ENCODE measurements around the gene TMTC1. TPM values are rescaled to one million over a fixed set of nuclear protein-coding genes. Genes with fewer than 3 reads are reported as not detected.

TMTC1 gene
- total and polyA plus RNA-seq, 2 of the 8 experiments (the other 6 are each of a cell fraction or from before 2014, with no cell fraction given): 15.4 to 20.8 TPM

DNA sequence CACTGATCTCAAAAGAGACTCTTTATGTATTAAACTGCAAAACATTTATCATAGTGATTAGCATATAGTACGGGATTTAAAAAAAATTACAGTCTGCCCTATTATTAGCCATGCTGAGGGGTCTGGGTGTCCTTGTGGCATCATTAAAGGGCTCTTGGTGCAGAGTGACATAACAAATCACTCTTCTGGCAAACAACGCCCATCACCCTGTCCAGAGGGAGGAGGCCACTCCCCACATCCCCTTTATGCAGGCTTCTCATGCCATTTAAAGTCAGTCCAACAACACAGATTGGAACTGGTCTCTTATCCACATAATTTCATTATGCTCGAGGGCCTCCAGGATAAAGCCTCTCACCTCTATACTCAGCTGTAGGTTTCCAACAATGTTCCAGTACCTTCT lies 51.1 kb downstream of the TMTC1 start:
- DNase-seq (ENCODE audit: low read depth in 1 of 2, low spot score in 2 of 2): no peak
- Histone ChIP-seq H3K9me3 (ENCODE audit: insufficient read depth in 2 of 2, low read depth in 1 of 2, low read length in 1 of 2) (no peaks in the 10 kb centered on the region), H3K27ac (ENCODE audit: low read depth, low read length) (no peak overlapping the region), H3K14ac (ENCODE audit: insufficient read length) (no peak overlapping the region), H3K9ac (replicated peaks in 1 of 4; ENCODE audit: extremely low read depth in 1 of 4, low read depth in 3 of 4, low read length in 3 of 4) (no peak overlapping the region), H3K23me2 (ENCODE audit: low read depth, low read length) (no peaks in the 10 kb centered on the region), H3K27me3 (replicated peaks in 1 of 4; ENCODE audit: control insufficient read depth in 3 of 4, extremely low read depth in 1 of 4, insufficient read depth in 3 of 4, low read length in 3 of 4) (no peaks in the 10 kb centered on the region), H3K56ac (replicated peaks; ENCODE audit: insufficient read length, low read depth, low read length) (no peak overlapping the region), H3K18ac (ENCODE audit: extremely low read depth, low read length) (no peak overlapping the region), H3K36me3 (ENCODE audit: control insufficient read depth in 2 of 4, insufficient read depth in 4 of 4, low read length in 3 of 4) (peaks cover 0 to under 1% (median 0%) of the 10 kb centered on the region in 4 experiments; a peak in 1 of 8 replicates), H4K20me1 (replicated peaks in 1 of 2; ENCODE audit: control insufficient read depth in 1 of 2, insufficient read depth in 2 of 2, low read length in 2 of 2) (peaks cover 2 to 4% of the 10 kb centered on the region in 2 experiments), H3K4ac (replicated peaks; ENCODE audit: insufficient read length, low read depth, low read length) (no peak overlapping the region), H4K8ac (ENCODE audit: extremely low read depth, insufficient read depth, low read length) (no peak overlapping the region), H2BK12ac (ENCODE audit: low read depth, low read length) (no peak overlapping the region), H2BK15ac (ENCODE audit: low read length) (no peak overlapping the region), H2BK120ac (replicated peaks; ENCODE audit: low read depth, low read length) (no peak overlapping the region), H3K4me2 (ENCODE audit: insufficient read depth in 1 of 2, low read depth in 2 of 2, low read length in 2 of 2) (no peak overlapping the region), H3K79me2 (ENCODE audit: control insufficient read depth in 1 of 2, insufficient read depth in 2 of 2, low read length in 2 of 2) (no peaks in the 10 kb centered on the region), H4K91ac (replicated peaks; ENCODE audit: insufficient read length, low read length) (no peak overlapping the region), H3K4me3 (ENCODE audit: extremely low read depth in 1 of 4, insufficient read depth in 2 of 4, low read depth in 3 of 4, low read length in 4 of 4) (no peak overlapping the region), H3K79me1 (ENCODE audit: low read depth, low read length) (no peaks in the 10 kb centered on the region), H2AFZ (ENCODE audit: low read length) (no peak overlapping the region), H2BK20ac (ENCODE audit: low read length) (no peak overlapping the region), H4K5ac (ENCODE audit: insufficient read length, low read depth, low read length) (no peak overlapping the region), H3K23ac (ENCODE audit: insufficient read length) (no peak overlapping the region), H2AK5ac (ENCODE audit: low read depth, low read length) (no peak overlapping the region), H2BK5ac (ENCODE audit: low read depth, low read length) (no peak overlapping the region), H3K4me1 (replicated peaks in 1 of 4; ENCODE audit: control insufficient read depth in 3 of 4, insufficient read depth in 4 of 4, low read length in 3 of 4) (no peaks in the 10 kb centered on the region)
- no peak for FAIRE-seq
- POLR2A ChIA-PET (ENCODE audit: partially characterized antibody): interaction anchor here (0.9 kb wide), 1 partner anchor 12 kb away, joined by 3 read pairs; no protein-coding TSS in a partner anchor
- CTCF ChIA-PET (ENCODE audit: partially characterized antibody): interaction anchor here (1.1 kb wide), 1 partner anchor 12 kb away, joined by 3 read pairs; no protein-coding TSS in a partner anchor
- WGBS, 2 experiments (ENCODE audit: extremely low coverage in 1 of 2, insufficient coverage in 1 of 2, insufficient read length in 1 of 2, insufficient replicate concordance in 2 of 2, low coverage in 1 of 2, low lambda C conversion rate in 2 of 2, missing lambda C conversion rate in 1 of 2): 89% methylated on average over 3 of the region's 3 CpGs; no CpG with 5 or more reads in 1 of the 2 experiments
- TF ChIP-seq RXRA (IDR thresholded peaks at IDR 0.05; ENCODE audit: insufficient read depth, low read depth, low read length) (no peak), RAD21 (IDR thresholded peaks at IDR 0.05 in 1 of 2, conservative IDR thresholded peaks at IDR 0.05 in 1 of 2; ENCODE audit: low read depth in 2 of 2, low read length in 2 of 2) (no peak), CTCF (IDR thresholded peaks at IDR 0.05; ENCODE audit: control extremely low read depth in 1 of 3, insufficient read depth in 1 of 3, low read depth in 1 of 3, low read length in 3 of 3) (no peak), SP1 (IDR thresholded peaks at IDR 0.05; ENCODE audit: low read depth, low read length) (no peak), JUND (IDR thresholded peaks at IDR 0.05; ENCODE audit: low read length) (no peak), RFX5 (IDR thresholded peaks at IDR 0.05; ENCODE audit: borderline replicate concordance, low read depth, low read length) (no peak), BCL11A (IDR thresholded peaks at IDR 0.05; ENCODE audit: low read depth in 2 of 2, low read length in 2 of 2) (no peak), POLR2A (IDR thresholded peaks at IDR 0.05; ENCODE audit: control extremely low read depth in 1 of 2, low read depth in 2 of 2, low read length in 2 of 2) (no peak), SAP30 (IDR thresholded peaks at IDR 0.05; ENCODE audit: insufficient read depth, insufficient replicate concordance, low read length) (no peak), TBP (IDR thresholded peaks at IDR 0.05; ENCODE audit: low read depth, low read length) (no peak), POLR2AphosphoS5 (IDR thresholded peaks at IDR 0.05; ENCODE audit: low read depth, low read length) (no peak), SUZ12 (IDR thresholded peaks at IDR 0.05; ENCODE audit: low read length) (no peak)
